CD4-positive, alpha-beta T cell treated with Interleukin-6 for 4 hours (primary cell): ENCODE measurements around the gene CPSF4L.
"Not testable (repeated sequence)": the region's sequence is repeated elsewhere in the genome, so short reads cannot be mapped to it uniquely, and the experiment has no call there.

Experiments
- DNase-seq: peaks from one replicate; pipeline ENCODE4 v3.0.0-alpha.2; 2020; ENCODE audit warnings: mixed read lengths

Gene CPSF4L

GRCh38 chr17:73267648-73268537, 6.2 kb upstream of the CPSF4L start:
- DNase-seq: no peak

GRCh38 chr17:73266796-73267195, 5.1 kb upstream of the CPSF4L start:
- no peak for DNase-seq

DNA sequence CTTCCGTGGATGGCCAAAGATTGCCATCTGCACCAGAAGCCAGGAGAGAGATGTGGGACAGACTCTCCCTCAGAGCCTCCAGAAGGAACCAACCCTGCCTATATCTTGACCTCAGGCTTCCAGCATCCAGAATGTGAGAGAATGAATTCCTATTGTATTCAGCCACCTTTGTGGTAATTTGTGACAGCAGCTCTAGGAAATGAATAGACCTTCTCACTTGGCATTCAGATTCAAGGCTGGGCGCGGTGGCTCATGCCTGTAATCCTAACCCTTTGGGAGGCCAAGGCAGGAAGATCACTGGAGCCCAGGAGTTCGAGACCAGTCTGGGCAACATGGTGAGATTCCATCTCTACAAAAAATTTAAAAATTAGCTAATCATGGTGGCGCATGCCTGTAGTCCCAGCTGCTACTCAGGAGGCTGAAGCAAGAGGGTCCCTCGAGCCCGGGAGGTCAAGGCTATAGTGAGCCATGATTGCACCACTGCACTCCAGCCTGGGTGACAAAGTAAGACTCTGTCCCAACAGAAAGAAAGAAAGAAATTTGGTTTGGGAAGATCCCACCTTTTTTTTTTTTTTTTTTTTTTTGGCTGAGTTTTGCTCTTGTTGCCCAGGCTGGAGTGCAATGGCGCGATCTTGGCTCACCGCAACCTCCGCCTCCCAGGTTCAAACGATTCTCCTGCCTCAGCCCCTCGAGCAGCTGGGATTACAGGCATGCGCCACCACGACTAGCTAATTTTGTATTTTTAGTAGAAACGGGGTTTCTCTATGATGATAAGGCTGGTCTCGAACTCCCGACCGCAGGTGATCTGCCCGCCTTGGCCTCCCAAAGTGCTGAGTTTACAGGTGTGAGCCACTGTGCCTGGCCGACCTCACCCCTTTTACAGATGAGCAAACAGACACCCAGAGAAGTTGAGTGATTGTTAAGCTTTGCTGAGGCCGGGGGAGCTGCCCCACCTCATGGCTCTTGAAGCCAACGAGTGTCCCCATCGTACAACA, 4.3 kb upstream of the CPSF4L start:
- DNase-seq: no peak

DNA sequence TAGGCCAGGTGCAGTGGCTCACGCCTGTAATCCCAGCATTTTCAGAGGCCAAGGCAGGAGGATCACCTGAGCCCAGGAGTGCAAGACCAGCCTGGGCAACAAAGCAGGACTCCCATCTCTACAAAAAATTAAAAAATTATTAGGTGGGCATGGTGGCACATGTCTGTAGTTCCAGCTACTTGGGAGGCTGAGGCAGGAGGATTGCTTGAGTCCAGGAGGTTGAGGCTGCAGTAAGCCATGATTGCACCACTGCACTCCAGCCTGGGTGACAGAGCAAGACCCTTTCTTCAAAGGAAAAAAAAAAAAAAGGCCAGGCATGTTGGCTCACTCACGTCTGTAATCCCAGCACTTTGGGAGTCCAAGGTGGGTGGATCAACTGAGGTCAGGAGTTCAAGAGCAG, 2.8 kb upstream of the CPSF4L start:
- DNase-seq: not testable (repeated sequence)

GRCh38 chr17:73262676-73263642, 1.3 kb upstream of the CPSF4L start:
- DNase-seq: no peak

GRCh38 chr17:73261952-73262675, 434 bp upstream of the CPSF4L start:
- DNase-seq: no peak

- no peak for DNase-seq
Measured at GRCh38 chr17:73257516-73257915, 4.2 kb downstream of the CPSF4L start.

- no peak for DNase-seq
Measured at GRCh38 chr17:73256220-73256619, 5.5 kb downstream of the CPSF4L start.

DNA sequence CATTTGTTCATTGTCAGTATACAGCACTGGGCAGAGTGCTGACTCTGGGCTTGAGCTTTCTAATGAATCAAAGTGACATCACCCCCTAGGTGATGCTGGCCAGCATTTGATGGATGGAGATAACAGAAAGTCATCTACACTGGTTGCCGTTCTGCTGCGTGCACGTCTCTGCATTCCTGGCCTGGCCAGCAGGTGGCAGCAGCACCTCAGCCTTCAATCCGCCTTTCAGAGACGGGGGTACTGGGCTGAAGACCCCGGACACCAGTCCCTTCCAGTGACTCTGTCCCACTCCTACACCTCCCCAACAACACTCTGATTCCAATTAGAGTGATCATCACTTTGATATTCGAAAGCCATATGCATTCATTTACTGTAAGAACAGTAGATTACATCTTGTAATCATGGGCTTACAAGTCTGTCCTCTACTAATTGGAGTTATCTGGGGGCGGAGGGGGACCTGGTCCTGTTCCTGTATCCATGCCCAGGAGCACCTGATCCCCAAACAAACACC, 6.0 kb downstream of the CPSF4L start:
- peak; percentile 64 for DNase-seq

- no peak for DNase-seq
Measured at GRCh38 chr17:73251871-73252270, 9.8 kb downstream of the CPSF4L start.

GRCh38 chr17:73250851-73251640, 10.6 kb downstream of the CPSF4L start:
- no peak for DNase-seq

DNA sequence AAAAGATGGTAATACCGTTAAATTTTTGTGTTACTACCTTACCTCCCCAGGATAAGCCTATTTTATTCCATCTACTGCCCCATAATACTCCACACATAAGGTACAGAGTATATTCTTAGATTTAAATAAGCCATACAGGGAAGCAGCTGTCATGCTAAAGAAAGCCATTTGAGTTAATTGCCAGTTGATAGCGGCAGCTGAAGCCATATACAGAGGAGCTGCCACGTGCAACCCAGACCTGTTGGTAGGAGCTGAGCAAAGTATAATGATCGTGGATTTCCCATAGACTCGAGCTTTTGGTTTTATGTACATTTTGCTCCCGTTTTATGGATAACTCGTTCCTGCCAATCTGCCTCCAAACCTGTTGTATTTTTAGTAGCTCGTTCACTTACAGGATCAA, 12.0 kb downstream of the CPSF4L start:
- DNase-seq: no peak

GRCh38 chr17:73248532-73248931, 13.1 kb downstream of the CPSF4L start:
- DNase-seq: no peak

DNA sequence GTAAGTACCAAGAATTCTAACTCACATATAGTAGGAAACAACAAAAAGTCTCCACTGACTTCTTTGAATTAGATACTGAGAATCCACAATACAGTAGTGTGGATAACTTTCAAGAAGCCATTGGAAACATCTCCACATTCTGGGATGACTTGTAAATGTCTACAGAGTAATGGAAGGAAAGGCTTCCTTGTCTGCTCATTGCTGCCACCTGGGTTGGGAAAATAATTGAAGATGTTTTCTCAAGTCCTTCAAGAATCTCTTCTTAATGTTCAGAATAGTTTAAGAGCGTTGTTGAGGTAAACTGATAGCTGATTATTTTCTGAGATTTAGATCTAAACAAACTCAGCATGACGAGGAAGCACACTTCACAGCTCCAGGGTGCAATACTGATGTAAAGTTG, 14.0 kb downstream of the CPSF4L start:
- no peak for DNase-seq

- no peak for DNase-seq
Measured at GRCh38 chr17:73240561-73240960, 21.1 kb downstream of the CPSF4L start.

DNA sequence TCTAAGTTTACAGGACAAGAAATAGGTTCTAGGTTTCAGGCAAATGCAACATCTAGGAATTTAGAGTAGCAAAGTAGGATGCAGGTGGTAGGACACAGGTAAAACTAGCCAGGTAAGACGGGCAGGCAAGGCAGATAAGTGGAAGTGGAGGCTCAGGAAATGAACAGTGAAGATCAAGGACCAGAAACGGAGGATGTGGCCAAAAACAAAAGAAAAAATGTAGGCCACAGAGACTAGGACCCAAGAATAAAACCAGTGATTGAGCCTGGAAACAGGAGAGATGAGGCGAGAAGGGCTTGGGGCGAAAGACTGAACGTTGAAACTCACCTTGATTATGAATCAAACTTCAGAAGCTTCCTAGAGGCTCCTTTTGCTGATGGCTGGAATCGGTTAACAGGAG, 24.0 kb downstream of the CPSF4L start:
- DNase-seq: no peak

GRCh38 chr17:73234736-73235135, 26.9 kb downstream of the CPSF4L start:
- DNase-seq: no peak

DNA sequence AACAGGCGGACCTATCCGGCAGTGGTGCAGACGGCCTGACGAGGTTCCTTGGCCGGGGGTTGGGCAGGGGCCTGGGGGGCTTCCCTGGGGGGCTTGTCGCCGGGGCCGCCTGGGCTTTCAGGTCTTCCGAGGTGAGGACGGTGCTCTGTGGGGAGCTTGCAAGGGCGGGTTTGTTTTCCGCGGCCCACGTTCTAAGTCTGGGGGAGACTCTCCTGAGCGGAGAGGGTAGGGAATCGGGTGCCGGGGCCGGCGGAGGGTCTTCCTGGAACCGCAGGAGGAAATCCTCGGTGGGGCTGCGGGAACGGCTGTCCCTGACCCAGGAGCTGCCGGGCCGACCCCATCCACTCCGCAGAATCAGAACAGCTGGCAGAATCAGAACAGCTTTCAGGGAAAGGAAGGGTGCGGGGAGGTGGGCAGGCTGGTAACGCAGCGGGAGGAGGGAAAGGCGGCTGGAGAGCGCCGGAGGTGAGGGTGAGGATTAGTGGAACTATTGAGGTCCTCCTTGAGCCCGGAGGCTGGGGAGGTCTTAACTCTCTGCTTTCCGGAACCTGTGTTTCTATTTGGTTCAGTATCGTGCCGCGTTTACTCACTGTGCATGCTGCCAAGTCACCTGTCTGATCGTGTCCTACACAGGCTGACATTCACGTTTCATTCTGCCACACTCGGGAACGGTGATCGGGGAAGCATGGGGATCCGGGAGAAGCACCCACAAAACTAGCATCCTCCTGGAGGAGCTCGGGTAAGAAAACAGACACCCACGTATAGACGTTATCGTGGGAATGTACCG, 28.9 kb downstream of the CPSF4L start:
- DNase-seq: peak; percentile 42

DNA sequence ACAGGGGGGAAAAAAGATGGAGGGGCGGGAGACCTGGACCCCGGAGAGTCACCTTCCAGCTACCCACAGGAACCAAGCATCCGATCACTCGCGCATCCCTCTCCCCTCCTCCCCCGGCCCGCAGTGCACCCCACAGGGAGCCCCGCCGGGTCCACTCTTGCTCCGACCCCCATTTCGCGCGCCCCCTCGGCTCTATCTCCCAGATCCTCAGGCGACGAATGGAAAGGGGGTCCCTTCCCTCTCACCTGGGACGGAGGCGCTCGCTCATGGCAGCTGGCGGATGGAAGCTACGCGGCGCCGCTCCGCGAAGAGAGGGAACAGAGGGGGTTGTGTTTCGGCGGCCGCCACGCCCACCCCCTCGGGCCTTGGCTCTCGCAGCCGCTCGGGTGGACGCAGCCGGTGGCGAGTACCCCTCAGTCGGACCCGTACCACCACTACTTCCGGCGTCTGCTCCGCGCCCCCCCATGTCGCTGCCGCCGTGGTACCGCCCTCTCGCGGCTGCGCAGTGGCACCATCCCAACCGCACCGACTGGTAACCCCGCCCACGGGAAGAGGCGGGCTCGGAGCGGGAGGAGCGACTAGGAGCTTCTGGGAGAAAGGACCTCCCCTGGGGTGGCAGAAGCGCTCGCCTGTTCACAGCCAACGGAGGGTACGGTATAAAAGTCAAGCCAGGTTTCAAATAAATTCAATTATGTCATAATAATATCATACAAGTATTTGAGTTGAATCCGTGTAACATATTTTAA, 29.7 kb downstream of the CPSF4L start:
- peak; percentile 97 for DNase-seq
